Measurements from ENCODE around the gene BORCS8.
A peak's percentile ranks its signal among the peaks of the same experiment; 100 is the strongest.

BORCS8 gene

GRCh38 chr19:19147344-19147743, 44.6 kb downstream of the BORCS8 start:
- no peaks in the 10 kb centered on the region for H3F3A ChIP-seq (ENCODE audit: low read depth)
- H3K9me2 ChIP-seq (replicated peaks; ENCODE audit: low read depth, low read length): no peaks in the 10 kb centered on the region
- H3K4me3 ChIP-seq (ENCODE audit: low read length, poor library complexity, severe bottlenecking): no peak overlapping the region
- H3K4me1 ChIP-seq (ENCODE audit: insufficient read depth, low read length, poor library complexity, severe bottlenecking): no peaks in the 10 kb centered on the region
- H2AFZ ChIP-seq (ENCODE audit: low read length): no peak overlapping the region
- no peaks in the 10 kb centered on the region for H3K27me3 ChIP-seq (ENCODE audit: insufficient read depth, low read length, poor library complexity, severe bottlenecking)
- H3K79me2 ChIP-seq (ENCODE audit: insufficient read depth, low read length): no peaks in the 10 kb centered on the region
- no peaks in the 10 kb centered on the region for H4K20me1 ChIP-seq (ENCODE audit: insufficient read depth, low read length, poor library complexity, severe bottlenecking)
- H3K9ac ChIP-seq (ENCODE audit: low read depth, low read length, poor library complexity, severe bottlenecking): no peak overlapping the region
- no peaks in the 10 kb centered on the region for H3K9me3 ChIP-seq (ENCODE audit: insufficient read depth, low read depth, low read length)
- no peak for TF ChIP-seq EZH2phosphoT487 (IDR thresholded peaks at IDR 0.05; ENCODE audit: borderline replicate concordance)
- TF ChIP-seq, protein P1, sequence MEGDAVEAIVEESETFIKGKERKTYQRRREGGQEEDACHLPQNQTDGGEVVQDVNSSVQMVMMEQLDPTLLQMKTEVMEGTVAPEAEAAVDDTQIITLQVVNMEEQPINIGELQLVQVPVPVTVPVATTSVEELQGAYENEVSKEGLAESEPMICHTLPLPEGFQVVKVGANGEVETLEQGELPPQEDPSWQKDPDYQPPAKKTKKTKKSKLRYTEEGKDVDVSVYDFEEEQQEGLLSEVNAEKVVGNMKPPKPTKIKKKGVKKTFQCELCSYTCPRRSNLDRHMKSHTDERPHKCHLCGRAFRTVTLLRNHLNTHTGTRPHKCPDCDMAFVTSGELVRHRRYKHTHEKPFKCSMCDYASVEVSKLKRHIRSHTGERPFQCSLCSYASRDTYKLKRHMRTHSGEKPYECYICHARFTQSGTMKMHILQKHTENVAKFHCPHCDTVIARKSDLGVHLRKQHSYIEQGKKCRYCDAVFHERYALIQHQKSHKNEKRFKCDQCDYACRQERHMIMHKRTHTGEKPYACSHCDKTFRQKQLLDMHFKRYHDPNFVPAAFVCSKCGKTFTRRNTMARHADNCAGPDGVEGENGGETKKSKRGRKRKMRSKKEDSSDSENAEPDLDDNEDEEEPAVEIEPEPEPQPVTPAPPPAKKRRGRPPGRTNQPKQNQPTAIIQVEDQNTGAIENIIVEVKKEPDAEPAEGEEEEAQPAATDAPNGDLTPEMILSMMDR (conservative IDR thresholded peaks at IDR 0.05; ENCODE audit: low read length): no peak
- H3K4me2 ChIP-seq (ENCODE audit: low read depth, low read length, poor library complexity, severe bottlenecking): no peak overlapping the region
- H3K36me3 ChIP-seq (ENCODE audit: insufficient read depth, low read length): no peaks in the 10 kb centered on the region

DNA sequence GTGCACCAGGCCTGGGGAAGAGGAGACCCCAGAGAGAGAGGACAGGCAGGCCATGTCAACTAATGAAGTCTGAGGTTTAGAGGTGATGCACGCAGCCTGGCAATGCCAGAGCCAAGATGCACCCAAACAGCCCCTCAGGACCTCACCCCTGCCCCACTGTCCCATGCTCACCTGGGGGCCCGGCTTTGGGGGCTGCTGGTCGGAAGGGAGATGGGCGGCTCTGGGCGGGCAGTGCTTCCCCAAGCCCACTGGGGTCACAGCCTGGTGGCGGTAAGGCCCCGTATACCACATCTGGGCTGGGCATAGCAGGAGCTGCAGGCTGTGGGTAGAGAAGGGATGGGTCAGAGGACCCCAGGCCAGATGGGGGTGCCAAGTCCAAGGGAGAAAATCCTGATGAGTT, 45.1 kb downstream of the BORCS8 start:
- TF ChIP-seq, protein P1 (conservative IDR thresholded peaks at IDR 0.05; ENCODE audit: low read length): no peak
- Histone ChIP-seq H3K9me3 (ENCODE audit: insufficient read depth, low read depth, low read length) (no peaks in the 10 kb centered on the region), H3K9me2 (replicated peaks; ENCODE audit: low read depth, low read length) (no peaks in the 10 kb centered on the region), H3K36me3 (ENCODE audit: insufficient read depth, low read length) (no peaks in the 10 kb centered on the region), H3K4me3 (ENCODE audit: low read length, poor library complexity, severe bottlenecking) (no peak overlapping the region), H3F3A (ENCODE audit: low read depth) (no peaks in the 10 kb centered on the region), H3K4me1 (ENCODE audit: insufficient read depth, low read length, poor library complexity, severe bottlenecking) (no peaks in the 10 kb centered on the region), H3K79me2 (ENCODE audit: insufficient read depth, low read length) (no peaks in the 10 kb centered on the region), H2AFZ (ENCODE audit: low read length) (no peak overlapping the region), H3K9ac (ENCODE audit: low read depth, low read length, poor library complexity, severe bottlenecking) (no peak overlapping the region), H3K4me2 (ENCODE audit: low read depth, low read length, poor library complexity, severe bottlenecking) (no peak overlapping the region), H4K20me1 (ENCODE audit: insufficient read depth, low read length, poor library complexity, severe bottlenecking) (no peaks in the 10 kb centered on the region), H3K27me3 (ENCODE audit: insufficient read depth, low read length, poor library complexity, severe bottlenecking) (no peaks in the 10 kb centered on the region)

- Histone ChIP-seq H3K4me2 (ENCODE audit: low read depth, low read length, poor library complexity, severe bottlenecking) (no peak overlapping the region), H3F3A (ENCODE audit: low read depth) (no peaks in the 10 kb centered on the region), H3K9me3 (ENCODE audit: insufficient read depth, low read depth, low read length) (no peaks in the 10 kb centered on the region), H3K9me2 (replicated peaks; ENCODE audit: low read depth, low read length) (no peaks in the 10 kb centered on the region), H3K79me2 (ENCODE audit: insufficient read depth, low read length) (no peaks in the 10 kb centered on the region), H2AFZ (ENCODE audit: low read length) (peak overlapping the region; percentile 4; the same call in 1 of the 2 replicates), H4K20me1 (ENCODE audit: insufficient read depth, low read length, poor library complexity, severe bottlenecking) (no peaks in the 10 kb centered on the region), H3K36me3 (ENCODE audit: insufficient read depth, low read length) (no peaks in the 10 kb centered on the region), H3K27me3 (ENCODE audit: insufficient read depth, low read length, poor library complexity, severe bottlenecking) (no peaks in the 10 kb centered on the region), H3K9ac (ENCODE audit: low read depth, low read length, poor library complexity, severe bottlenecking) (no peak overlapping the region), H3K4me3 (ENCODE audit: low read length, poor library complexity, severe bottlenecking) (no peak overlapping the region), H3K4me1 (ENCODE audit: insufficient read depth, low read length, poor library complexity, severe bottlenecking) (no peaks in the 10 kb centered on the region)
- TF ChIP-seq, protein P1 (conservative IDR thresholded peaks at IDR 0.05; ENCODE audit: low read length): peak; percentile 81
- TF ChIP-seq EZH2phosphoT487 (IDR thresholded peaks at IDR 0.05; ENCODE audit: borderline replicate concordance): no peak
Measured at GRCh38 chr19:19145684-19146608, 46.0 kb downstream of the BORCS8 start.
